Suprapubic skin (tissue), 4 donors: ENCODE data around the gene PAFAH1B1. TPM values are rescaled to one million over a fixed set of nuclear protein-coding genes. Genes with fewer than 3 reads are reported as not detected.
A peak's percentile ranks its signal among the peaks of the same experiment; 100 is the strongest.

ENCODE experiments used
- DNase-seq, 2 donors: peaks; one replicate each; pipeline ENCODE4 v3.0.0-alpha.2; 2019; ENCODE audit warnings: low spot score in 2 of 2
- H3K27ac ChIP-seq: fragments of 200-600 bp; sonication (generic); one replicate; pipeline ENCODE4 v1.5.1; 2019
- H3K27me3 ChIP-seq: fragments of 200-600 bp; sonication (generic); one replicate; pipeline ENCODE4 v1.5.1; 2019
- H3K36me3 ChIP-seq: fragments of 200-600 bp; sonication (generic); one replicate; pipeline ENCODE4 v1.5.1; 2019
- H3K4me1 ChIP-seq: fragments of 200-600 bp; sonication (generic); one replicate; pipeline ENCODE4 v1.5.1; 2019
- H3K4me3 ChIP-seq: fragments of 200-600 bp; sonication (generic); one replicate; pipeline ENCODE4 v1.5.1; 2019; ENCODE audit warnings: mild to moderate bottlenecking
- H3K9me3 ChIP-seq: fragments of 200-600 bp; sonication (generic); one replicate; pipeline ENCODE4 v1.5.1; 2019
- EP300 ChIP-seq: sonication (generic); formaldehyde crosslinking; IDR thresholded peaks from one replicate; pipeline ENCODE4 v1.6.1; 2017; ENCODE audit warnings: antibody characterized with exemption
- POLR2A ChIP-seq, 2 donors: fragments of 450-650 bp; IDR thresholded peaks; one replicate each; pipeline ENCODE4 v1.6.1; 2017; ENCODE audit warnings: antibody characterized with exemption in 2 of 2, mild to moderate bottlenecking in 2 of 2, moderate library complexity in 2 of 2
- POLR2AphosphoS5 ChIP-seq, 3 donors: sonication (generic); formaldehyde crosslinking; IDR thresholded peaks; one replicate each; pipeline ENCODE4 v1.6.1; 2017; ENCODE audit warnings: antibody characterized with exemption in 3 of 3
- WGBS: methylation state at CpG from one replicate; pipeline ENCODE4 v1.1.5; 2018; 5-methylcytosine and 5-hydroxymethylcytosine counted together
- total RNA-seq, 4 donors: library from RNA; depleted of rRNA; stranded (reverse); fragments of >200 nt; gene quantifications; one replicate each; pipeline ENCODE4 v1.1.0, GENCODE V29; 2016
- TF ChIP-seq, protein P1 (sequence below), 2 donors: fragments of 200-600 bp in 1 of 2; fragments of 450-650 bp in 1 of 2; sonication (generic) in 1 of 2; IDR thresholded peaks; one replicate each; pipeline ENCODE4 v1.5.1; 2016 to 2019; ENCODE audit warnings: antibody characterized with exemption in 2 of 2, mild to moderate bottlenecking in 1 of 2, moderate library complexity in 1 of 2

PAFAH1B1 gene
- total RNA-seq, 4 donors from 2014 or later, result 97.4 to 283 (median 125) TPM

DNA sequence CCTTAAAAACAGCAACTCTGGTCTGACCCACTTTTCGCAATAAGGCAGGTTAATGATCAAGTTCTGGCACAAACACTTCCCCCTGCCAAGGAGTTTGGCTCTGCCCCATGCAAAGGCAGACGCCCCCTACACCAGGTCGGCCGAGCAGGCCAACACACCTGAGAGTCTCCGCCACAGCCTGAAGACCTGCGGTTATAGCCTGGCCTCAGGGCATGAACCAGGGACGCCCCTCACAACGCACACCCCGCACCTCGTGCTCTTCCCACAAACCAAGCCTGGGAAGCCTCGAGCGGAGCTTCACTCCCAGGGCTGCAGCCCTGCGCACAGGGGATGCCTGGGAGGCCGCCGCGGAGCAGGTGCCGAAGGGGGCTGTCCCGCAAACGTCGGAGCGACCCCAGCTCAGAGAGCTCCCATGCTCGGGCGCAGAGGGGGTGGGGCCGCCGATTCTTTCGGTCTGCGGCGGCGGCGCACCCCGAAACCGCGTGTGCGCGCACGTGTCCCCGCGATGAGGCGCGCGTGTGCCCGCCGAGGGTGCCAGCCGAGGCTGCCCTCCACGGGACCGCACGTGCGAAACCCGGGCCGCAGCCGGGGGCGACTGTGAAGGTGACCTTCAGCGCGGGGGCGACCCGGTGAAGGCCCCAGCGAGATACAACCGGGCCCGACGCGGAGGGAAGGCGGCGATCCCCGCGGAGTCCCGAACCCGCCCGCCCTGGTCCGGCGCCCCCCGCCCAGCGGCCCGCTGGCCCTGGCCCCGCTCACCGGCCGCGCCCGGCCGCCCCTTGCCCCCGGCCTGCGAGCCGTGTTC, 117.6 kb downstream of the PAFAH1B1 start:
- H3K9me3 ChIP-seq, result no peaks in the 10 kb centered on the region
- WGBS, result 0% methylated on average over 4 of the region's 82 CpGs
- H3K4me1 ChIP-seq, result peaks cover 61% of the 10 kb centered on the region
- TF ChIP-seq EP300 (no peak), POLR2A (IDR thresholded peaks at IDR 0.05) (no peak), POLR2AphosphoS5 (IDR thresholded peaks at IDR 0.05) (no peak)
- TF ChIP-seq, protein P1, sequence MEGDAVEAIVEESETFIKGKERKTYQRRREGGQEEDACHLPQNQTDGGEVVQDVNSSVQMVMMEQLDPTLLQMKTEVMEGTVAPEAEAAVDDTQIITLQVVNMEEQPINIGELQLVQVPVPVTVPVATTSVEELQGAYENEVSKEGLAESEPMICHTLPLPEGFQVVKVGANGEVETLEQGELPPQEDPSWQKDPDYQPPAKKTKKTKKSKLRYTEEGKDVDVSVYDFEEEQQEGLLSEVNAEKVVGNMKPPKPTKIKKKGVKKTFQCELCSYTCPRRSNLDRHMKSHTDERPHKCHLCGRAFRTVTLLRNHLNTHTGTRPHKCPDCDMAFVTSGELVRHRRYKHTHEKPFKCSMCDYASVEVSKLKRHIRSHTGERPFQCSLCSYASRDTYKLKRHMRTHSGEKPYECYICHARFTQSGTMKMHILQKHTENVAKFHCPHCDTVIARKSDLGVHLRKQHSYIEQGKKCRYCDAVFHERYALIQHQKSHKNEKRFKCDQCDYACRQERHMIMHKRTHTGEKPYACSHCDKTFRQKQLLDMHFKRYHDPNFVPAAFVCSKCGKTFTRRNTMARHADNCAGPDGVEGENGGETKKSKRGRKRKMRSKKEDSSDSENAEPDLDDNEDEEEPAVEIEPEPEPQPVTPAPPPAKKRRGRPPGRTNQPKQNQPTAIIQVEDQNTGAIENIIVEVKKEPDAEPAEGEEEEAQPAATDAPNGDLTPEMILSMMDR (IDR thresholded peaks at IDR 0.05), result no peak
- peak overlapping the region; percentile 72 for H3K4me3 ChIP-seq
- H3K36me3 ChIP-seq, result no peaks in the 10 kb centered on the region
- H3K27me3 ChIP-seq, result no peaks in the 10 kb centered on the region
- DNase-seq, result peak; percentile 69 to 76
- peak overlapping the region; percentile 89 for H3K27ac ChIP-seq

GRCh38 chr17:2711608-2712299, 118.3 kb downstream of the PAFAH1B1 start, which contains the start of gene CLUH:
Gene CLUH, minus strand, starts transcription at chr17:2711764. Its CDS starts 103 bp downstream, at chr17:2711661.
- Histone ChIP-seq H3K36me3 (no peaks in the 10 kb centered on the region), H3K9me3 (no peaks in the 10 kb centered on the region), H3K4me3 (peak within 1 kb of the TSS; percentile 72), H3K27me3 (no peaks in the 10 kb centered on the region), H3K4me1 (peaks cover 53% of the 10 kb centered on the region), H3K27ac (peak within 1 kb of the TSS; percentile 89)
- TF ChIP-seq POLR2A (IDR thresholded peaks at IDR 0.05), result peak; percentile 75 to 82
- TF ChIP-seq, protein P1 (IDR thresholded peaks at IDR 0.05), result no peak
- TF ChIP-seq POLR2AphosphoS5 (IDR thresholded peaks at IDR 0.05), result peak; percentile 75 to 99 (median 98)
- 1% methylated on average over 25 of the region's 76 CpGs for WGBS
- peak; percentile 96 to 97 for DNase-seq

DNA sequence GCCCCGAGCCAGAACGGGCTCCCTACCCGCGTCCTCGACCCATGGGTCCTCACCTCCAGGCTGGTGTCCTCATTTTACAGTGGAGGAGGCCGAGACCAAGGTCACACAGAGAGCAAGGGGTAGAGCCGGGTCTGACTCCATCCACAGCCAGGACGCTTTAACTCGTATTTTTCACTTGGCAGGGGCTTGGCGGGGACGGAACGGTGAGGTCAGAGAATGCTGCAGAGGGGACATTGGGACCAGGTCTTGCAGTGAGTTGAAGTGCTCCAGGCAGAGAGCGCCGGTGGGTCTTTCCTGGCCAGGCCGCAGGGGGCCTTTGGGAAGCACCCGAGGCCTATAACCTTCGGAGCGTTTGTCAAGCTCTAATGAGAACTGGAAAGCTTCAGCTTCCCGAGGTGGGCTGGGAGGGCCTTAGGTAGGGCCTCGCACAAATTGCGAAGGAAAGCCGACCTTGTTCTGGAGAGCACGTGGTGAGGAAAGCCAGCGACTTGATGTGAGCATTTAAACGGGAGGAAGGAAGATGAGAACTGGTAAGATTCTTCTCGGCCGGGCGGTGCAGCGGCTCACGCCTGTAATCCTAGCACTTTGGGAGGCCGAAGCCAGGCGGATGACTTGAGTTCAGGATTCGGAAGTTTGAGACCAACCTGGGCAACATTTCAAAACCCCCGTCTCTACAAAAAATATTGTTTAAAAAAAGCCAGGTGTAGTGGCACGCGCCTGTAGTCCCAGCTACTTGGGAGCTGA, 119.0 kb downstream of the PAFAH1B1 start:
- Histone ChIP-seq H3K4me3 (peak overlapping the region; percentile 72), H3K36me3 (no peaks in the 10 kb centered on the region), H3K4me1 (peaks cover 46% of the 10 kb centered on the region), H3K27ac (peak overlapping the region; percentile 89), H3K9me3 (no peaks in the 10 kb centered on the region), H3K27me3 (no peaks in the 10 kb centered on the region)
- TF ChIP-seq, protein P1 (IDR thresholded peaks at IDR 0.05), result no peak
- no peak for TF ChIP-seq EP300
- no peak for TF ChIP-seq POLR2AphosphoS5 (IDR thresholded peaks at IDR 0.05)
- TF ChIP-seq POLR2A (IDR thresholded peaks at IDR 0.05), result no peak
- peak; percentile 53 to 78 for DNase-seq
- WGBS, result 53% methylated on average over 29 of the region's 36 CpGs

- Histone ChIP-seq H3K9me3 (no peaks in the 10 kb centered on the region), H3K4me3 (no peak overlapping the region), H3K27ac (no peak overlapping the region), H3K27me3 (no peaks in the 10 kb centered on the region), H3K4me1 (peaks cover 32% of the 10 kb centered on the region), H3K36me3 (no peaks in the 10 kb centered on the region)
- 94% methylated on average over 9 of the region's 9 CpGs for WGBS
- no peak for DNase-seq
- TF ChIP-seq POLR2AphosphoS5 (IDR thresholded peaks at IDR 0.05) (no peak), EP300 (no peak), POLR2A (IDR thresholded peaks at IDR 0.05) (no peak)
- TF ChIP-seq, protein P1 (IDR thresholded peaks at IDR 0.05), result no peak
These were observed 120.4 kb downstream of the PAFAH1B1 start for GRCh38 chr17:2713881-2714280.
